ENCODE data around the gene BAIAP3. TPM values are rescaled to one million over a fixed set of nuclear protein-coding genes. Genes with fewer than 3 reads are reported as not detected.

The BAIAP3 gene
- total and polyA plus RNA-seq, 2 of the 4 experiments (the other 2 are of a cell fraction) = 0.36 to 0.65 TPM

- Histone ChIP-seq H2AK5ac (ENCODE audit: low read depth, low read length) (no peak overlapping the region), H3K14ac (replicated peaks; ENCODE audit: low read depth, low read length) (no peak overlapping the region), H2BK120ac (ENCODE audit: low read depth, low read length) (no peak overlapping the region), H2AK9ac (replicated peaks; ENCODE audit: low read depth, low read length, poor library complexity) (no peak overlapping the region), H3K4me2 (ENCODE audit: low read depth, low read length) (no peak overlapping the region), H4K20me1 (ENCODE audit: insufficient read depth, low read length) (no peaks in the 10 kb centered on the region), H3K9me3 (ENCODE audit: control insufficient read depth, insufficient read depth, low read length) (no peaks in the 10 kb centered on the region), H3K27me3 (ENCODE audit: control insufficient read depth, insufficient read depth, low read length) (no peaks in the 10 kb centered on the region), H3K4me1 (ENCODE audit: control insufficient read depth, insufficient read depth, low read length) (no peaks in the 10 kb centered on the region), H3K4ac (ENCODE audit: low read depth, low read length) (no peak overlapping the region), H3K36me3 (ENCODE audit: control insufficient read depth, insufficient read depth, low read length) (peaks cover 35% of the 10 kb centered on the region), H4K5ac (ENCODE audit: low read depth, low read length) (no peak overlapping the region), H2BK15ac (ENCODE audit: low read depth, low read length) (no peak overlapping the region), H4K91ac (ENCODE audit: insufficient read depth, low read depth, low read length) (no peak overlapping the region), H4K8ac (ENCODE audit: low read depth in 2 of 2, low read length in 2 of 2) (no peak overlapping the region), H3K79me1 (ENCODE audit: low read depth in 1 of 2, low read length in 2 of 2) (no peaks in the 10 kb centered on the region), H3K56ac (ENCODE audit: extremely low read depth, insufficient read depth, low read length) (no peak overlapping the region), H3K27ac (ENCODE audit: insufficient read depth, low read length) (no peak overlapping the region), H2AFZ (replicated peaks; ENCODE audit: low read length, poor library complexity) (no peak overlapping the region), H3K4me3 (ENCODE audit: insufficient read depth, low read depth, low read length) (no peak overlapping the region), H3K23ac (ENCODE audit: low read depth, low read length) (no peak overlapping the region), H2BK20ac (ENCODE audit: low read depth, low read length) (no peak overlapping the region), H2BK5ac (ENCODE audit: low read depth, low read length, poor library complexity, severe bottlenecking) (no peak overlapping the region), H3K9me1 (ENCODE audit: insufficient read depth, low read length) (no peaks in the 10 kb centered on the region), H3K18ac (ENCODE audit: low read depth, low read length) (no peak overlapping the region), H3K9ac (ENCODE audit: low read depth, low read length) (no peak overlapping the region)
- intact Hi-C loops (cut with micrococcal nuclease) (no loop called here), in situ Hi-C loops (cut with MboI; ENCODE audit: low sequenced_read_pairs) (no loop called here), dilution Hi-C loops (cut with HindIII; ENCODE audit: low sequenced_read_pairs, unreplicated experiment) (no loop called here)
- ATAC-seq (ENCODE audit: low read depth) (no peak), DNase-seq (no peak)
- ChIA-PET CTCF (no interaction called here), POLR2A (ENCODE audit: unreplicated experiment) (no interaction called here)
- TF ChIP-seq ELK1 (IDR thresholded peaks at IDR 0.05; ENCODE audit: borderline replicate concordance, low read depth, low read length) = no peak
- TF ChIP-seq CTCF (conservative IDR thresholded peaks at IDR 0.05; ENCODE audit: low read depth, low read length) = no peak
- TF ChIP-seq MXI1 (IDR thresholded peaks at IDR 0.05; ENCODE audit: borderline replicate concordance, low read depth, low read length) = no peak
- no TSS peak for BruUV-seq (replicated peaks)
- 90% methylated on average over 5 of the region's 22 CpGs; no CpG with 5 or more reads in 1 of the 2 experiments for WGBS, 2 experiments (ENCODE audit: extremely low coverage in 2 of 2, insufficient read length in 1 of 2)
These were observed 62.1 kb downstream of the BAIAP3 start for GRCh38 chr16:1395444-1396031.

Data from IMR-90 (cell line).